PC-3 (cell line): ENCODE results near the gene RBFOX2. TPM values are rescaled to one million over a fixed set of nuclear protein-coding genes. Genes with fewer than 3 reads are reported as not detected.

Source experiments
- ATAC-seq: fragments of 200-7000 bp; cut with Tn5 transposase; 2 replicates; pipeline ENCODE4 v1.9.1; 2020; ENCODE audit warnings: mild to moderate bottlenecking, moderate library complexity
- BruUV-seq: library from RNA; stranded (reverse); fragments of 400-500 nt; replicated peaks from 2 replicates; lab custom pipeline; 2021; lab: Mats Ljungman, UMichigan
- CTCF ChIA-PET: fragments of 300-600 bp; sonication (Branson Sonifier 250); formaldehyde crosslinking; loops from one replicate; lab custom pipeline; 2022; ENCODE audit warnings: antibody characterized with exemption; lab: Charles Lee
- POLR2A ChIA-PET: fragments of 300-600 bp; sonication (Branson Sonifier 250); formaldehyde crosslinking; loops from one replicate; lab custom pipeline; 2022; ENCODE audit warnings: antibody characterized with exemption; ENCODE audit not compliant: unreplicated experiment; lab: Charles Lee
- DNase-seq: peaks from one replicate; pipeline ENCODE4 v3.0.0-alpha.2; 2015
- H2AFZ ChIP-seq: fragments of 300-600 bp; sonication (generic); 2 replicates; pipeline ENCODE4 v1.6.0; 2016; ENCODE audit warnings: antibody characterized with exemption, low read length
- H3F3A ChIP-seq: fragments of 300-600 bp; sonication (generic); one replicate; pipeline ENCODE4 v1.6.0; 2017; ENCODE audit warnings: antibody characterized with exemption, low read length, control low read depth, mild to moderate bottlenecking; ENCODE audit not compliant: unreplicated experiment
- H3K27ac ChIP-seq: fragments of 300-600 bp; sonication (generic); 2 replicates; pipeline ENCODE4 v1.5.1; 2016; ENCODE audit warnings: mild to moderate bottlenecking, low read length
- H3K27me3 ChIP-seq: fragments of 300-600 bp; sonication (generic); 2 replicates; pipeline ENCODE4 v1.6.1; 2016; ENCODE audit warnings: low read length, mixed read lengths
- H3K36me3 ChIP-seq: fragments of 300-600 bp; sonication (generic); 2 replicates; pipeline ENCODE4 v1.6.1; 2016; ENCODE audit warnings: low read depth, mixed run types, low read length, mixed read lengths
- H3K4me1 ChIP-seq: fragments of 300-600 bp; sonication (generic); 2 replicates; pipeline ENCODE4 v1.5.1; 2016; ENCODE audit warnings: low read length; ENCODE audit not compliant: insufficient read depth
- H3K4me2 ChIP-seq: fragments of 300-600 bp; sonication (generic); 2 replicates; pipeline ENCODE4 v1.6.0; 2016; ENCODE audit warnings: low read length
- H3K4me3 ChIP-seq: fragments of 300-600 bp; sonication (generic); 2 replicates; pipeline ENCODE4 v1.5.1; 2016; ENCODE audit warnings: mild to moderate bottlenecking, low read length, mixed read lengths
- H3K79me2 ChIP-seq: fragments of 300-600 bp; sonication (generic); 2 replicates; pipeline ENCODE4 v1.6.1; 2017; ENCODE audit warnings: low read length, mixed read lengths
- H3K9ac ChIP-seq: fragments of 300-600 bp; sonication (generic); 2 replicates; pipeline ENCODE4 v1.6.0; 2016; ENCODE audit warnings: mild to moderate bottlenecking, low read length
- H3K9me2 ChIP-seq: fragments of 300-600 bp; sonication (generic); replicated peaks from 2 replicates; pipeline ENCODE4 v1.6.1; 2016; ENCODE audit warnings: mixed run types, low read length, mixed read lengths
- H3K9me3 ChIP-seq: fragments of 300-600 bp; sonication (generic); 2 replicates; pipeline ENCODE4 v1.6.1; 2016; ENCODE audit warnings: low read length, mixed read lengths
- H4K20me1 ChIP-seq: fragments of 300-600 bp; sonication (generic); 2 replicates; pipeline ENCODE4 v1.6.1; 2016; ENCODE audit warnings: low read length, mixed read lengths
- CTCF ChIP-seq: fragments of 300-600 bp; sonication (generic); conservative IDR thresholded peaks from 2 replicates; pipeline ENCODE4 v1.5.1; 2017; ENCODE audit warnings: antibody characterized with exemption, low read depth, mild to moderate bottlenecking, low read length
- EZH2 ChIP-seq: fragments of 300-600 bp; sonication (generic); IDR thresholded peaks from one replicate; pipeline ENCODE4 v1.6.1; 2017; ENCODE audit warnings: antibody characterized with exemption, mild to moderate bottlenecking, low read length; ENCODE audit not compliant: unreplicated experiment
- EZH2phosphoT487 ChIP-seq: fragments of 300-600 bp; sonication (generic); IDR thresholded peaks from 2 replicates; pipeline ENCODE4 v1.6.1; 2018; ENCODE audit warnings: mild to moderate bottlenecking, antibody characterized with exemption, low read length, borderline replicate concordance
- intact Hi-C: fragments of 100-400 bp; cut with micrococcal nuclease; formaldehyde crosslinking; loops from 2 replicates; pipeline ENCODE4 v1.9.0; 2023
- total RNA-seq: library from RNA; depleted of rRNA; stranded (reverse); fragments of >200 nt; gene quantifications from 2 replicates; pipeline ENCODE4 v1.2.3, GENCODE V29; 2014

RBFOX2 gene
- total RNA-seq, 1 experiment from 2014 or later, result 75.1 TPM

- Histone ChIP-seq H3K9me2 (no peaks in the 10 kb centered on the region), H3K36me3 (no peaks in the 10 kb centered on the region), H3K4me2 (no peak overlapping the region), H3K4me1 (peaks cover 25% of the 10 kb centered on the region), H3K9ac (no peak overlapping the region), H3K27ac (no peak overlapping the region), H3K4me3 (no peak overlapping the region), H3K79me2 (peaks cover 48% of the 10 kb centered on the region), H2AFZ (no peak overlapping the region), H4K20me1 (no peaks in the 10 kb centered on the region; the same call in 1 of the 2 replicates), H3K27me3 (no peaks in the 10 kb centered on the region), H3K9me3 (no peaks in the 10 kb centered on the region), H3F3A (no peaks in the 10 kb centered on the region)
- TF ChIP-seq CTCF, result no peak
- TF ChIP-seq EZH2phosphoT487, result no peak
- no peak for TF ChIP-seq EZH2
- ATAC-seq (peak; percentile 49; the same call in 1 of the 2 replicates), DNase-seq (peak; percentile 40)
- no TSS peak for BruUV-seq
- ChIA-PET CTCF (no interaction called here), POLR2A (no interaction called here)
- intact Hi-C loops, result no loop called here
These were observed 145.5 kb downstream of the RBFOX2 start for GRCh38 chr22:35883031-35883620.

- Histone ChIP-seq H3K36me3 (no peaks in the 10 kb centered on the region), H3K4me3 (no peak overlapping the region), H3K4me2 (no peak overlapping the region), H4K20me1 (no peaks in the 10 kb centered on the region; the same call in 1 of the 2 replicates), H3K9ac (no peak overlapping the region), H3K4me1 (peaks cover 19% of the 10 kb centered on the region), H2AFZ (no peak overlapping the region), H3K79me2 (peaks cover 42% of the 10 kb centered on the region), H3F3A (no peaks in the 10 kb centered on the region), H3K9me3 (no peaks in the 10 kb centered on the region), H3K9me2 (no peaks in the 10 kb centered on the region), H3K27me3 (no peaks in the 10 kb centered on the region), H3K27ac (no peak overlapping the region)
- ChIA-PET CTCF (no interaction called here), POLR2A (no interaction called here)
- TF ChIP-seq CTCF (no peak), EZH2phosphoT487 (no peak), EZH2 (no peak)
- DNase-seq (no peak), ATAC-seq (no peak)
- no TSS peak for BruUV-seq
- intact Hi-C loops, result no loop called here
These were observed 146.2 kb downstream of the RBFOX2 start for GRCh38 chr22:35882211-35883030.

GRCh38 chr22:35879351-35879750, 149.3 kb downstream of the RBFOX2 start:
- Histone ChIP-seq H3K4me3 (no peak overlapping the region), H3K9ac (no peak overlapping the region), H3K36me3 (no peaks in the 10 kb centered on the region), H3K9me2 (no peaks in the 10 kb centered on the region), H3K27me3 (no peaks in the 10 kb centered on the region), H3K9me3 (no peaks in the 10 kb centered on the region), H3K27ac (no peak overlapping the region), H3K4me1 (peaks cover 15% of the 10 kb centered on the region), H2AFZ (no peak overlapping the region), H3K4me2 (no peak overlapping the region), H3F3A (no peaks in the 10 kb centered on the region), H3K79me2 (peaks cover 39% of the 10 kb centered on the region), H4K20me1 (no peaks in the 10 kb centered on the region)
- DNase-seq (no peak), ATAC-seq (no peak)
- ChIA-PET POLR2A (no interaction called here), CTCF (no interaction called here)
- TF ChIP-seq EZH2 (no peak), EZH2phosphoT487 (no peak), CTCF (no peak)
- intact Hi-C loops, result no loop called here
- BruUV-seq, result no TSS peak
